GM18951 (cell line): Measurements from ENCODE around the gene TUBB6.

ENCODE experiments used
- POLR2A ChIP-seq: IDR thresholded peaks from 4 replicates; pipeline ENCODE4 v1.6.1; 2011; ENCODE audit warnings: mild to moderate bottlenecking; ENCODE audit not compliant: insufficient read length, insufficient read depth; ENCODE audit errors: extremely low read depth
- in situ Hi-C: fragments of 300-500 bp; cut with MboI; formaldehyde crosslinking; loops from one replicate; pipeline ENCODE4 v1.12.0; 2022; ENCODE audit warnings: low sequenced_read_pairs, mixed read lengths, inconsistent platforms; ENCODE audit not compliant: unreplicated experiment

Gene TUBB6

DNA sequence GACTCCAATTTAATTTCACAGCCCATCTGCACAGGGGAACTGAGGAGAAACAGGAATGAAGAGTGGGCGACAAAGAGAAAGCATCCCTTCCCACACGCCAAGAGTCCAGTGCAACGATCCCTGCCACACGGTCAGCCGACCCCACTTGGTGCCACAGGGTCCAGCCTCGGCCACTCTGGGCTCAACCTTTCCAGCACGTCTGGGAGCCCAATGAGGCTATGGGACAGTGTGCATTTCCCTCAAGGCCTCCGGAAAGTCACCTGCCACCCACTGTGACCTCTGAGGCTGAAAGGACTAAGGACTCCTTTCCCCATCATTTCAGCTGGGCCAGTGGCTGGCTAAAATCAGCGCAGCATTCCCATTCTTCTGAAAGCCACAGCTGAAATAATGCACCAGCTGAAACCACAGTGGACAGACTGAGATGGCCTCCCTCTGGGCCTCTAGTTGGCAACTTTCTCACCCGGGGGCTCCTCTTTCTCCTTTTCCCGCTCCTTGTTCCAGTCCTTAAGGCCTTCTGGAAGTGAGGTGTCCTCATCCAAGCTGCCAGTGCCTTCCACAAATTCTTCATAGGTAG is 21.2 kb downstream of the TUBB6 start:
- in situ Hi-C loops, result no loop called here
- no peak for TF ChIP-seq POLR2A

- no peak for TF ChIP-seq POLR2A
- in situ Hi-C loops, result no loop called here
These were observed 22.7 kb downstream of the TUBB6 start for GRCh38 chr18:12330766-12331165.

DNA sequence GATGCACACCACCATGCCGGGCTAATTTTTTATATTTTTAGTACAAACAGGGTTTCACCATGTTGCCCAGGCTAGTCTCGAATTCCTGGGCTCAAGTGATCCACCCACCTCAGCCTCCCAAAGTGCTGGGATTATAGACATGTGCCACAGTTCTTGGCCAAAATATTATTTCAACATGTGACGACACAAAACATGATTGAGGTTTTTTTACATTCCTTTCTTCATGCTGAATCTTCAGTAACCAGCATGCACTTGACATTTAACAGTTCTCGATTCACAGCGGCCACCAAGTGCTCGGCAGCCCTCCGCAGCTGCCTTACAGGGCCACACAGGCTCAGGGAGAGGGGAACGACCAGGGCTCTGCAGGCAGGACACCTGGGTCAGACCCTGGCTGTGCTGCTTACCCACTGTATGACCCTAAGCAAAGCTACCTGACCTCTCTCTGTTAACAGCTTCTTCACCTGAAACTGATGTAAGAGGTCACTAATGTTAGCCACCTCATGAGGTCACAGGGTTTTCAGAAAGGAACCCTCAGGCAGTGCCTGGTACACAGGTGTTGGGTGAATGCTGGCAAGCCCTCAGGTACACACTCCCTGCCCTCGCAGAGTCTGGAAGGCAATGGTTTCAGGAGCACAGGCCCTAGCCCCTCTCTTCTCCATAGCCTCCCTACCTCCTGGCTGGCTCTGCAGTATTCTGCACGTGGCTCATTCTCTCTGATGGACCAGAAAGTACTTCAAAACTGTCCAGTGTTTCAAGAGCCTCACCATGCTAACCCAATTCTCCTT is 25.7 kb downstream of the TUBB6 start:
- no peak for TF ChIP-seq POLR2A

DNA sequence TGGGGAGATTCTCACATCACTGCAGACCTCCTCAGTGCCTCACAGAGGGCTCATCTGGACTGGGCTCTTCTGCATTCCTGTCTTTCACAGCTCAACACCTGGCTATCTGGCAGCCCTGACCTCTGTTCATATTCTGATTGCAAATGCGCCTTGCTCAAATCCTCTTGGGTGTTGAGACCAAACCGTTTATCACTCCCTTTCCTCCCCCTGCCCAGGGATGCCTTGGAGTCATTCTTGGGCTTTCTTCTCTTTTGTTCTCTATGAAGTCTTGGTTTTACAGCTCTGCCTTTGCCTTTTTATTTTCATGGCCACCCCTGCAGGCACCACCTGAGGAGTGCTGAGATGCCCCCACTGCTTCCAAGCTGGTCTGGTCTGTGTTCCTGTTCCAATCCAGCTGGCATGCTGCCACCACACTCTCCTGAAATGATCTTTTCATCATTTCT is 26.3 kb downstream of the TUBB6 start:
- in situ Hi-C loops, result no loop called here
- no peak for TF ChIP-seq POLR2A

More for the DNA sequence above, 25.7 kb downstream of the TUBB6 start:
- in situ Hi-C loops, result no loop called here

GRCh38 chr18:12334863-12335262 is 26.8 kb downstream of the TUBB6 start:
- no peak for TF ChIP-seq POLR2A
- in situ Hi-C loops, result no loop called here

GRCh38 chr18:12335503-12335902 is 27.5 kb downstream of the TUBB6 start:
- in situ Hi-C loops, result no loop called here
- TF ChIP-seq POLR2A, result no peak

DNA sequence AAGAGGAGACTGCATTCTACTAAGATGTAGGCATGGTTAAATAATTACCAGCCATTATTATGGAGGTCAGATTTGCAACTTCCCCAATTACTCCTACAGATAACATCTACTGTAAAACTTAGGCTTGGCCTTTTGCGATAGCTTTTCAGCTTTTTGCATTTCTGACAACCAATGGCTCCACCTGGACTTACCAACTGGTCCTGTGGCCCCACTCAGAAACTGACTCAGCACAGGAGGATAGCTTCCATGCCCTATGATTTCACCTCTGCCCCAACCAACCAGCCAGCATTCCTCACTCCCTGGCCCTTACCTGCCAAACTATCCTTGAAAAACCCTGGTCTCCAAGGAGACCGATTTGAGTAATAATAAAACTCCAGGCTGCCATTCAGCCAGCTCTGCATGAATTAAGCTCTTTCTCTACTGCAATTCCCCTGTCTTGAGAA is 28.2 kb downstream of the TUBB6 start:
- in situ Hi-C loops, result no loop called here
- TF ChIP-seq POLR2A, result no peak

DNA sequence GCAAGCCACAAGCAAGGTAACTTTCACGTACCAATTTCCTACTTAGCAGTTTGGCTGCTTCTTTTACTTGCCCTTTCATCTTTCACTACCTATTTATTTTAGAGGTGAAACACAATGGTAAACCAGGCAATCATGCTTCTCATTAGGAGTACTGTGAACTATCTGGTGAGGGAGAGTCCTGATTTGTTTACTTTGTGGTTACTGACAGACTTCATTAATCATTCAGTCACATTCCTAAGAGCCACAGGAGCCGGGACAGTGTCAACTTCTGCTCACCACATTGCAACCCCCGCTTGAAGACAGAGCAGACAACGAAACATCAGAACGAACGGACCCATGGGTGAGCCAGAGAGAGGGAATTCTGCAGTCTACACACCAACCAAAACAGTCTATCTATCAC is 28.8 kb downstream of the TUBB6 start:
- in situ Hi-C loops, result no loop called here
- no peak for TF ChIP-seq POLR2A

GRCh38 chr18:12338382-12338781 is 30.3 kb downstream of the TUBB6 start:
- in situ Hi-C loops, result no loop called here
- no peak for TF ChIP-seq POLR2A

GRCh38 chr18:12340945-12341660 is 33.1 kb downstream of the TUBB6 start:
- TF ChIP-seq POLR2A, result no peak
- in situ Hi-C loops, result no loop called here

DNA sequence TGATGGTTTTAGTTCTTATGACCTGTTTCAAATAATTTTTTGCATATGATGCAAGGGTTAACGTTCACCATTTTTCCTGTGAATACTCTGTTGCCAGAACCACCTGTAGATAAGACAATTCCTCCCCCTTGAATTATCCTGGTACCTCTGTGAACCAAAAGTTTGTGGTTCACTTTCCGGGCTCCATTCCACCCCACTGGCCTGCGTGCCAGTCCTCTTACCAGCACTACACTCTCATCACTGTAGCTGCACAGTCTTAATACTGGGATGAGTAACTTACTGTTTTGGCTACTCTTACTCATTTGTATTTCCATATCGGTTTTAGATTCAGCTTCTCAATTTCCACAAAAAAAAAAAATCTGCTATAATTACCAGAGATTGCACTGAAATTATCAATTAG is 34.6 kb downstream of the TUBB6 start:
- in situ Hi-C loops, result no loop called here
- no peak for TF ChIP-seq POLR2A

DNA sequence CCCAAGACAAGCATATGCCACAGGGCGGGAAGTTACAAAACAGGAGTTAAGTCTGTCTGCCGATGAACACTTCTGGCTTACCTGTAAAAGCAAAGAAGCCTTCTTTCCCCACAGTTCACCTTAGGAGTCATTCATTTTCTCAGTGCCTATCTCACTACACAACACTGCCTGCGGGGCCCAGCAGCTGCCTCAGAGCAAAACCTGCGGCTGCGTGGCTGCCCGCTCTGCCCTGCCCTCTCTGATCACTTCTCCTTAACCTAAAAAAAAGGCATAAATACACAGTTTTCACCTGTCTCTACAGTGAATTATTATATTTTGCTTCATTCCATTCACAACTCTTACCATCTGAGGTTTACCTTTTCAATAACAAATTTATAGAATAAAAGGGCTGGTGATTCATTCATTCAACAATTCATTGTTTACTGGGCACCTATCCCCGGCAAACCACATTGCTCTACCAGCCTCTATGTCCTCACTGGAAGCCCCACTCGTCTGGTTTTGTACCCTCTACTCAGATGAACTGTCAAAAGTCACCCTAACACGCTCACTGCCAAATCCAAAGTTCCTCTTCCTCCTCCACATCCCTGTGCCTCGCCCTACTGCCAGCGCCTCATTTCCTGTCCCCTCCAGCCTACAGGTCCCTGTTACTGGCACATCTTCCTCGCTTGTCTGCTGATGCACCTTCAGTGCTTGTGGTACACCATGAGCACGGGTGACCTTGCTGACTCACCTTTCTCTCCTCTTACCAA is 37.6 kb downstream of the TUBB6 start:
- in situ Hi-C loops, result no loop called here
- TF ChIP-seq POLR2A, result no peak

- TF ChIP-seq POLR2A, result no peak
These were observed 38.2 kb downstream of the TUBB6 start for GRCh38 chr18:12346240-12346565.

GRCh38 chr18:12347895-12348294 is 39.9 kb downstream of the TUBB6 start:
- no peak for TF ChIP-seq POLR2A
- in situ Hi-C loops, result no loop called here

More at GRCh38 chr18:12346240-12346565, 38.2 kb downstream of the TUBB6 start:
- in situ Hi-C loops, result no loop called here

DNA sequence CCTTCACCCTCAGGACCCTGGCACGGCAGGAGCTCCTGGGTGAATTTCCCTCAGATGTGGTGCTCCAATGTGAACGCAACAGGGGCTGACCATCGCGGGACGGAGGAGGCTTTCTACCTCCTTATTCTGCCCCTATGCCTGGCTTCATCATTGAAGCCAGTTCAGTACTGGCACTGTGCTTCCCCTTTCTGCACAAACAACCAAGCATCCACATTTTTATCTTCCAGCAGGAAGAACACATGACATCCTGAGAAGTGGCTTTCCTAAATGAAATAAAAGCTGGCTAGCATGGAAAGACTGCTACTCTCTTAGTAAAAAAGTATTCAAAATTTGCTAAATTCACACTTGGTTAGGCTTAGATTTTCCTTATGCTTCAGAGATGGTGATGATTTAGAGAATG is 44.1 kb downstream of the TUBB6 start:
- in situ Hi-C loops, result no loop called here
- no peak for TF ChIP-seq POLR2A
